Kidney epithelial cell (primary cell): ENCODE data around the gene SLC5A3. TPM values are rescaled to one million over a fixed set of nuclear protein-coding genes. Genes with fewer than 3 reads are reported as not detected.

Experiments used
- DNase-seq: peaks from one replicate; pipeline ENCODE4 v3.0.0-alpha.2; 2010; ENCODE audit warnings: low read depth
- H3K27me3 ChIP-seq: 2 replicates; pipeline ENCODE4 v1.6.0; 2011; ENCODE audit warnings: low read length; ENCODE audit not compliant: control insufficient read depth, insufficient read depth
- H3K36me3 ChIP-seq: 2 replicates; pipeline ENCODE4 v1.5.1; 2011; ENCODE audit warnings: low read length; ENCODE audit not compliant: control insufficient read depth, insufficient read depth
- H3K4me3 ChIP-seq: 2 replicates; pipeline ENCODE4 v1.5.1; 2011; ENCODE audit warnings: low read depth, mild to moderate bottlenecking, control low read depth, low read length
- total RNA-seq: library from RNA; depleted of rRNA; stranded (reverse); fragments of >200 nt; gene quantifications from 2 replicates; pipeline ENCODE4 v1.2.3, GENCODE V29; 2015
- TF ChIP-seq, protein P1 (sequence below): IDR thresholded peaks from 2 replicates; pipeline ENCODE4 v1.5.1; 2011; ENCODE audit warnings: mild to moderate bottlenecking, moderate library complexity, low read length, control low read depth, inconsistent platforms; ENCODE audit not compliant: insufficient read depth, poor library complexity, severe bottlenecking

The SLC5A3 gene
- total RNA-seq, 1 donor from 2014 or later: 11.8 TPM

DNA sequence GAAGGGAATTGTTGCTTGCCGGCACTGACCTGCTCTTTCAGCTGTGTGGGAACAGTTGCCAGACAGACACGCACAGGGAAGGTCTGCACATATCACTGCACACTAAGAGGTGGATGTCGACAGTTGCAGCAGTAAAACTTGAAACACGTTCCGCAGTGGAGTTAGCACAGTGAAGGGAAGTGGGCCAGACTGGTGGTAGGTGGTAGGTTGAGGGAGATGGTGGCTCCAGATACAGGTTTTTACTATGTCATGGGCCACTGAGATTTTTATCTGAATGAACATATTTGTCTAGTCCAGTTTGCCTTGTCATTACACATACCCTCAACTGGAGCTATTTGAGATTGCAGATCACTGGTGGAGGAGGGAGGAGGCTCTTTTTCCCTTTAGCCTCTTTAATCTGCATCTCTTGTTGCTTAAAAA is 13.5 kb downstream of the SLC5A3 start:
- no peak for DNase-seq
- H3K4me3 ChIP-seq: no peak overlapping the region
- TF ChIP-seq, protein P1, sequence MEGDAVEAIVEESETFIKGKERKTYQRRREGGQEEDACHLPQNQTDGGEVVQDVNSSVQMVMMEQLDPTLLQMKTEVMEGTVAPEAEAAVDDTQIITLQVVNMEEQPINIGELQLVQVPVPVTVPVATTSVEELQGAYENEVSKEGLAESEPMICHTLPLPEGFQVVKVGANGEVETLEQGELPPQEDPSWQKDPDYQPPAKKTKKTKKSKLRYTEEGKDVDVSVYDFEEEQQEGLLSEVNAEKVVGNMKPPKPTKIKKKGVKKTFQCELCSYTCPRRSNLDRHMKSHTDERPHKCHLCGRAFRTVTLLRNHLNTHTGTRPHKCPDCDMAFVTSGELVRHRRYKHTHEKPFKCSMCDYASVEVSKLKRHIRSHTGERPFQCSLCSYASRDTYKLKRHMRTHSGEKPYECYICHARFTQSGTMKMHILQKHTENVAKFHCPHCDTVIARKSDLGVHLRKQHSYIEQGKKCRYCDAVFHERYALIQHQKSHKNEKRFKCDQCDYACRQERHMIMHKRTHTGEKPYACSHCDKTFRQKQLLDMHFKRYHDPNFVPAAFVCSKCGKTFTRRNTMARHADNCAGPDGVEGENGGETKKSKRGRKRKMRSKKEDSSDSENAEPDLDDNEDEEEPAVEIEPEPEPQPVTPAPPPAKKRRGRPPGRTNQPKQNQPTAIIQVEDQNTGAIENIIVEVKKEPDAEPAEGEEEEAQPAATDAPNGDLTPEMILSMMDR: no peak
- H3K36me3 ChIP-seq: no peaks in the 10 kb centered on the region
- H3K27me3 ChIP-seq: no peaks in the 10 kb centered on the region

DNA sequence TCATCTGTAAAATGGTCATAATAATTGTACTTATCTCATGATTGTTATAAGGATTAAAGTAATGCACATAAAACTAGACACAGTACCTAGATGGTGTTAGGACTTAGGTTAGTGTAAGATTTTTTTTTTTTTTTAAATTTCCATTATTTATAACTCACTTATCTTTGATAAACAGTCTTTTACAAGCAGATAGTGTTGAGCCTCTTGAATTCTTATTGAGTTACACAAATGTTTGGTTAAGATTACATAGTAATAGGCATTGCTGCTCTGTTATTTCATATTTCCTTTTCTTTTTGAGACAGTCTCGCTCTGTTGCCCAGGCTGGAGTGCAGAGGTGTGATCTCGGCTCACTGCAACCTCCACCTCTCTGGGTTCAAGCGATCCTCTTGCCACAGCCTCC is 15.4 kb downstream of the SLC5A3 start:
- TF ChIP-seq, protein P1: no peak
- H3K4me3 ChIP-seq: no peak overlapping the region
- DNase-seq: no peak
- H3K27me3 ChIP-seq: no peaks in the 10 kb centered on the region
- no peaks in the 10 kb centered on the region for H3K36me3 ChIP-seq

DNA sequence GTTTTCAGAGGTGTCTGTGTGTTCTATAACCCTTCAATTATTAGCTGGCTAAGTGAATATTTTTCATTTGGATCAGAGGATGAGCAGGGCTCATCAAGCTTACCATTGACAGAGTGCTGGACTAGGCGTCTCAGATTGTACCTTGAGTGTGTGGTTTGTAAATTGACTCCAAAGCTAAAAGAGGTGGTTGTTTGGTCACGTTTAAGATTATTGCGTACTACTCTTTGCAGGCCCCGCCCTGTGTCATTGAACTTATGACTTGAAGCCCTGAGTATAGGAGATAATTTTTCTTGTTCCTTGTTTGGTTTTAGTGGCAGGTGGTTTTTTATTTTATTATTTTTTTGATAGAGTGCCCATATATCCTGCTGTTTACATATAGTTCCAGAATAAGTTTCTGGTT is 17.7 kb downstream of the SLC5A3 start:
- H3K4me3 ChIP-seq: no peak overlapping the region
- TF ChIP-seq, protein P1: no peak
- no peak for DNase-seq
- no peaks in the 10 kb centered on the region for H3K27me3 ChIP-seq
- H3K36me3 ChIP-seq: peaks cover 4% of the 10 kb centered on the region

DNA sequence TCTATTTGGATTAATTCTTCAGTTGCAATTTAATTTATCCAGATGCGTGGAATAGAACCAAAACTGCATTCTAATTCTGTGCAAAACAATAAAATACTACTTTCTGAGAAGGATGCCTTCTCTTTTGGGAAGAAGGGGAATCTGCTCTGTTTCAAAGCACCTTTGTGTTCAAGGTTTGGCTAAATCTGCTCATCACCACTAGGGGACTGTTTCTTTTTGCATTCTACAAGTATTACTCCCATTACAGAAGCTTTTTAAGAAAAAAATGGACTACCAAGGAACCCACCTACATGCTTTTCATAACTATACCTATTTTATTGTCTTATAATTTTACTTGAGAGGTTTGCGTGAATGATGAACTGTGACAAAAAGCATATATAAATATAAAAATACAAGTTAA is 18.2 kb downstream of the SLC5A3 start:
- TF ChIP-seq, protein P1: peak; percentile 26
- H3K4me3 ChIP-seq: no peak overlapping the region
- no peak for DNase-seq
- H3K27me3 ChIP-seq: no peaks in the 10 kb centered on the region
- peaks cover 6% of the 10 kb centered on the region for H3K36me3 ChIP-seq

DNA sequence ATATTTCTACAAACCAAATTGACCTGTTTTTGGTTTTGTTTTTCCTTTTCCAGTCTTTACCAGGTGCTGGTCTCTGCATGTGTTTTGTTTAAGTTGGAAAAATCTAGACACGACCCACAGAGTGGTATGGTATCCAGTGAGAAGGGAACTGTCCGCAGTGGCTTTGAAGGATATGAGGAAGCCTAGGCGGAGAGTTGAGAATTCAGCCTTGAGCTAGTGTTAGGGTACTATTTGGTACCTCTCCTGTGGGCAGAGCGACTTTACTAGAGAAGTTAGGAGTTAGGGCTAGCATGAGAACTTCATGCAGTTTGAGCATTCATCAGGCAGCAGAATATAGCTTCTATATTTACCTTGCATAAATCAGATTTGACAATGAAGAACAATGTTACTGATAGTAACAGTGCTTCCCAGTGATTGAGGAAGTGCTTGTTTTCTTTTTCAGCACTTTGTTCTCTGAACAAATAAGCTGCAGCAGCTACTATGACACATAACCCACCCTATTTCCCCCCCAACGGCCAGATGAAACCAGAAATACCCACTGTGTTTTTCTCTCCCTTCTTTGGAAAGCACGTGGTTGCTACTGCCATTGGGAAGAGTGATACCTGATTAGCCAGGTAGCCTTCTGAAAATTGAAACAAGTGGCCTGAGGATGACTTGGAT is 19.0 kb downstream of the SLC5A3 start:
- TF ChIP-seq, protein P1: no peak
- H3K36me3 ChIP-seq: peaks cover 6% of the 10 kb centered on the region
- H3K27me3 ChIP-seq: no peaks in the 10 kb centered on the region
- DNase-seq: no peak
- H3K4me3 ChIP-seq: no peak overlapping the region

DNA sequence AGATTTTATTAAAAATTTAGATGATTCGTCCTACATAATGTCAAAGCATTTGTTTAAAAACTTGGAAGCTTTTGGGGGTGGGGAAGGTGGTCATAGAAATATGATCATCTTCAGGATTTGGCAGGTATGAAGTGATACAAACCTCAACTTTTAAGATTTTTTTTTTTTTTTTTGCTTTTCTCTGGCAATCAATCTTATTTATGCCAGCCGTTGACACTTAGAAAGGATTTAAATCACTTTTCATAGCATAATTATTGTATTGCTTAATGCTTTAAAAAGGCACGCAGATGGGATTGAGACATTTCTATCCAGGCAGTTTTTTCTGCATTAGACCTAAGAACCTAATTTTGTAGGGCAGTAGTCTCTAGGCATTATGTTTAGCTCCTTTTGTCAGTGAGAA is 19.7 kb downstream of the SLC5A3 start:
- DNase-seq: no peak
- H3K36me3 ChIP-seq: peaks cover 6% of the 10 kb centered on the region
- no peaks in the 10 kb centered on the region for H3K27me3 ChIP-seq
- TF ChIP-seq, protein P1: no peak
- H3K4me3 ChIP-seq: no peak overlapping the region
